ENCODE data around the gene LRRC38.
"Not testable (repeated sequence)": the region's sequence is repeated elsewhere in the genome, so short reads cannot be mapped to it uniquely, and the experiment has no call there.

The LRRC38 gene, protein sequence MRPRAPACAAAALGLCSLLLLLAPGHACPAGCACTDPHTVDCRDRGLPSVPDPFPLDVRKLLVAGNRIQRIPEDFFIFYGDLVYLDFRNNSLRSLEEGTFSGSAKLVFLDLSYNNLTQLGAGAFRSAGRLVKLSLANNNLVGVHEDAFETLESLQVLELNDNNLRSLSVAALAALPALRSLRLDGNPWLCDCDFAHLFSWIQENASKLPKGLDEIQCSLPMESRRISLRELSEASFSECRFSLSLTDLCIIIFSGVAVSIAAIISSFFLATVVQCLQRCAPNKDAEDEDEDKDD

GRCh38 chr1:13513895-13514546 is at the start of gene LRRC38:
Gene LRRC38, minus strand, starts transcription at chr1:13514003. Its CDS starts 410 bp downstream, at chr1:13513593.
- DNase-seq = no peak

- DNase-seq = not testable (repeated sequence)
Measured at GRCh38 chr1:13562981-13563380, 49.2 kb upstream of the LRRC38 start.

DNA sequence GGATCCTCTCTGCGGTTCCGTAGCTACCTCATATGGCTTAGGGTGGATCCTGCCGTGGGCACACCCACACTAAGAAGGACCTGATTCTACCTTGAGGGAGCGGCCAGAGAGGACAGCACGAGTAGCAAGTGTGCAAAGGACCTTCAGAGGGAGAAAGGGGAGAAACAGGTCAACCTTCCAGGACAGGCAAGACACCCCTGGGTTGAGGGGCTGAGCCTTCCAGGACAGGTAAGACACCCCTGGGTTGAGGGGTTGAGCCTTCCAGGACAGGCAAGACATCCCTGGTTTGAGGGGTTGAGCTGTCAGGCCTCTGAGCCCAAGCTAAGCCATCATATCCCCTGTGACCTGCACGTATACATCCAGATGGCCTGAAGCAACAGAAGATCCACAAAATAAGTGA is 46.7 kb upstream of the LRRC38 start:
- no peak for DNase-seq

- DNase-seq = no peak
Measured at GRCh38 chr1:13556224-13556764, 42.5 kb upstream of the LRRC38 start.

DNA sequence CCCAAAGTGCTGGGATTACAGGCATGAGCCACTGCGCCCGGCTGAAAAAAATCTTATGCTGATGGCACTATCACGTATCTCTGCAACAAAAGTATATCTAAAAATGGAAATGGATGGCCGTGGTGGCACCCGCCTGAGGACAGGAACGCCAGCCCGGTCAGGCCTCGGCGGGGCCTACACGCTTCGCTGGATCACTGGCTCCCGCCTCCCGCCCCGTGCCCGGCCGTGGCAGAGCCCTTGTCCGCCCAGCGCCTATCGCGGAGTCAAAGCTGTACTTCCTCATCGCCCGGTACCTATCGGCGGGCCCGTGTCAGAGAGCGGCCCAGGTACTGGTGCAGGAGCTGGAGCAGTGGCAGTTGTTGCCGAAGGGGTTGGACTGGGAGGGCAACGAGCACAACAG is 41.0 kb upstream of the LRRC38 start:
- no peak for DNase-seq

DNA sequence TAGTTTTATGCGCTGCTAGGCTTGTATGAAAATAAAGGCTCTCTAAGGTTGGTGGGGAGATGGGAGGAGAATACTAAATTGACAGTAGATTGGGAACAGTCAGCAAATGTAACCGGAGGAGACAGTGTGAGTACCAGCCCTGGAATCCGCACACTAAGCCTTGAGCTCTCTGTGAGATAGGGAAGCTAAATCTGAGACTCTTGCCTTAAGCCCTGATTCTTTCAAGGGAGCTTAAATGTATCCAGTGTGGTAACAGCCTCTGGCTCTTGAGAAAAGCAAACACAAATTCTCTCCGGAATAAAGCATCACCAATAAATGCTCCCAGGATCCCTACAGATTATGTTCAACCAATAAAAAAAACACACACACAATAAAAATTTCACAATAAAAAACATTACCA is 36.9 kb upstream of the LRRC38 start:
- no peak for DNase-seq

DNA sequence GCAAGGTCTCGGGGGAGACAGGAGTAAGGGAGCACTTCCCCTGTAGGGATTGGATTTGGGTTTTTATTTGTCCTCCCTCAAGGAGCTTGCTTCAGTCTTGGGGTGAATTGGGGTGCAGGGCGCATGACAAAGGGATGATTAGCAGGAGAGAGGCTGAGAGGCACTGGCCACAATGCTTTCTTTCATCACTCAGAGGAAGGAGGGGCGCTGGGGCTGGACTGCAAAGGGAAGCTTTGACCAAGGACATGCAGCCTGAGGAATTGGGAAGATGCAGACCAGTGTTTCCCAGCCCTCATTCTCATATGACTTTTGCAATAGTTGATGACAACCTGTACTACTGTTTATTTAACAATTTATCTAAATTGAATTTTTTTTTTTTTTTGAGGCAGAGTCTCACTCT is 35.7 kb upstream of the LRRC38 start:
- no peak for DNase-seq

GRCh38 chr1:13549021-13549420 is 35.2 kb upstream of the LRRC38 start:
- DNase-seq = no peak

DNA sequence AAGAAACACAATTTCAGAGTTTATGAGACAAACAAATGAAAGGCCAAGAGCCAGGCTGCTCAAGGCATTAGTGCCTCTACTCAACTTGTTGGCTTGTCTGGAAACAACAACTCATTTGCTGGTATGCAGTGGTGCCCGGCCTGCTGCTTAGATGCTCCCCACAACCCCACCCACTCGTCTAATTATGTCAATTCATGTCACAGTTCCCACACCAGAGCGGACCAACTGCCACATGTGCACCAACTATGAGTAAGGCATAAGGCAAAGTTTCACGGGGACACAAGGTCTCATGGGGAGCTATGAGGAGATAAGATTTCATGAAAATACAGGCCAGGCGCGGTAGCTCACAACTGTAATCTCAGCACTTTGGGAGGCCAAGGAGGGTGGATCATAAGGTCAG is 34.5 kb upstream of the LRRC38 start:
- no peak for DNase-seq

GRCh38 chr1:13546791-13547190 is 33.0 kb upstream of the LRRC38 start:
- no peak for DNase-seq

DNA sequence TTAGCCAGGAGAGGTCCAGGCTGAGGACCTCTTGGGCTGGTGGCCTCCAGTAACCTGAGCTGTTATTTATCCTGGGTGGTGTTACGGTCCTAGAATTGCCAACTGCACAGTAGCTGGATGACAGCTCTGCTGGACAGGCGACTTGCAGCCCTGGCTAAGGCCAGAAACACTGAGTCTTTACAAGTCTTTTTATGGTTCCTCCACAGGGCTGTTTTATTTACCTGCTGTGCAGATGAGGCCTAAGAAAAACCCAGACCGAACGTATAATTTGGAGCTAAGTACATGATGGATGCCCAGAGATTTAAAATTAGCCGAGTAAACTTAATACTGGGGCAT is 30.4 kb upstream of the LRRC38 start:
- no peak for DNase-seq

DNA sequence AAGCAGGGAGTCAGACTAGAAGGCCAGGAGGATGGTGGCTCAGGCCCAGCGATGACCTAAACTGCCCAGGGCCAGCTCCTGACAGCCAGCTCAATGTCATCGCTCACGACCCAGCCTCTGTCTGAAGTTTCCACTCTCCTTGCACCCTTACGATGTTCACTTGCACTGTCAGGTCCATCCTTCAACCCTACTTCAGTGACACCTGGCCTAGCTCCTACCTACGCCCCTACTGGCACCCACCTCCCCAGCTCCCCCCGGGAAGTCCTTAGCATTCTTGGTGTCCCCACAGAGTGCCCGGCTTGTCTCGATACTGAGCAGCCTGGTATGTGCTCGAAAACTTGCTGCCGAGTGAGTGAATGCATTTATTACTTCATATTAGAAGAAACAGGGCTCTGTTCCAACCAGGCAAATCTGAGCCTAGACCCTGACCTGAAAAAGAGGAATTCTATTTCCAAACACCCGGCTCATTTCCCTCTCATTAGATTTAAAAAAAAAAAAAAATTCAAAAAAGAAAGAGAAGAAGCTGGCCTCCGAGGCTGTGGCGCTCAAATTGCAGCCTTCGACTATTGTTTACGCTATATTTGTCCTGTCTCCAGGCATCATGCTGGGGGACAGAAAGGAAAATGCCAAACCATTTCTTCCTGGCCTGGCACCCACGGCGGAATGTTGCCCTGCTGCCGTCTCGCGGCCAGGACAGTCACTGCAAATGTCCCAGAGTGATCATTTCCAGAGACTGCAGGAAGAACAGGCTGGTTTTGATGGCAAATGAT is 29.8 kb upstream of the LRRC38 start:
- DNase-seq = no peak

GRCh38 chr1:13541435-13542215 is 27.8 kb upstream of the LRRC38 start:
- no peak for DNase-seq

GRCh38 chr1:13540866-13541265 is 27.1 kb upstream of the LRRC38 start:
- DNase-seq = no peak

- DNase-seq = no peak
Measured at GRCh38 chr1:13539683-13540082, 25.9 kb upstream of the LRRC38 start.

DNA sequence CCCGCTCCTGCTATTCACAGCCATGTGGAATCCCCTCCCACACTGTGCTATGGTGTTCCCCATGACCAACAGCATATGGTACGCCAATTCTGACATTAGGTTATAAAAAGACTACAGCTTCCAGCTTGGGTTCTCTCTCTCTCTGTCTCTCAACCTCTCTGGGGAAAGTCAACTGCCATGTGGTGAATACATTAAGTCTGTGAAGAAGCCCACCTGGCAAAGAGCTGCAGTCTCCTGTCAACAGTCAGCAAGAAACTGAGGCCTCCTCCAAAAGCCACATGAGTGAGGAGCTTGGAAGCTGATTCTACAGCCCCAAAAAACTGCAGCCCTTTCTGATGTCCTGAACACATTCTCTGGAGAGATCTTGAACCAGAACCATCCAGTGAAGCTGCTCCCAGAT is 25.0 kb upstream of the LRRC38 start:
- DNase-seq = no peak

DNA sequence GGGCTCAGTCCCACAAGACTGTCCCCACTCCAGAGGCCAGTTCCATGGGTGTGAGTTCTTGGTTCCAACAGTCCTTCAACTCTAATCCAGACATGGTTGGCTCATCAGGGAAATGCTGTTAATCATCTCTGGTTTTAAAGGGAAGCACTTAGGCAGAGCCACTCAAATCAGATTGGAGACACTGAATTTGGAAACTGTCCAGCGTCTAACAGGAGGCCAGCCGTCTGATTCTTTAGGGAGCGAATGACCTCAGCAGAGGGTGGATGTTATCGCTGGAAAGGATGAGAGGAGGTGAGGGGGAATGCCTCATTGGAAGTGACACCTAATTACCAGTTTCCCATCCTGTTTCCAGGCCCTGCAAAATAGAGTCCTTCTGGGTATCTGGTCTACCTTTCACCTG is 22.8 kb upstream of the LRRC38 start:
- DNase-seq = no peak

DNA sequence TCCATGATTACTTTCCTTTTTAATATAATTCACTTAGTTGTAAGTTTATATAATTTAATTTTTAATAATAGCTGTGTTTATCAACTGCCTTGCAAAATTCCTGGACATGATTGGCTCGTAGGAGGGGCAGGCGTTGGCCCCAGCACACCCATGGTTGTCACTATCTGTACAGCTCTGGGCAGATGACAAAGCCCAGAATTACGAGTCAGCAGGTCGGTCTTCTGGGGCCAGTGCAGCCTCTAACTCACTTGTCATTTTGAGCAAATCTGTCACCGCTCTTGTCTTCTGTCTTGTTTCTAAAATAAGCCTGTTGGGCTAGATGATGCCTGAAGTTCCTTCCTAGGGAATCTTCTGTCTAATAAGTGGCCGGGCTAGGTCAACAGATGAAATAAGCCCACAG is 21.4 kb upstream of the LRRC38 start:
- no peak for DNase-seq

DNA sequence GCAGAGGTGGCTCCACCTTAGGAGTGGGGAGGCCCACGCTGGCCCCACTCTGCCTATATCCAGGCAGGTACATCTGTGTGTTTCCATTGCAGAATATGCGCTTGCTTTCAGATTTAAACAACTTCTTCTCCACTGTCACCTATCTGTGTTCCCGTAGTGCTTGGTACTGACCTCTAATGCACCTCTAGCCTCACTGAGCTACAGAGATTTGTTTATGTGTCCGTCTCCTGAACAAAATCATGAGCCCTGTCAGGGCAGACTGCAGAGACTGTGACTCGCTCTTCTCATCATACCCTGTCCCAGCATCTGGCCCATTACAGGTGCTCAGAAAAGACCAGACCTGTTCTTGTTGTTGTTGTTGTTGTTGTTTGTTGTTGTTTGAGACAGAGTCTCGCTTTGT is 14.5 kb upstream of the LRRC38 start:
- no peak for DNase-seq

DNA sequence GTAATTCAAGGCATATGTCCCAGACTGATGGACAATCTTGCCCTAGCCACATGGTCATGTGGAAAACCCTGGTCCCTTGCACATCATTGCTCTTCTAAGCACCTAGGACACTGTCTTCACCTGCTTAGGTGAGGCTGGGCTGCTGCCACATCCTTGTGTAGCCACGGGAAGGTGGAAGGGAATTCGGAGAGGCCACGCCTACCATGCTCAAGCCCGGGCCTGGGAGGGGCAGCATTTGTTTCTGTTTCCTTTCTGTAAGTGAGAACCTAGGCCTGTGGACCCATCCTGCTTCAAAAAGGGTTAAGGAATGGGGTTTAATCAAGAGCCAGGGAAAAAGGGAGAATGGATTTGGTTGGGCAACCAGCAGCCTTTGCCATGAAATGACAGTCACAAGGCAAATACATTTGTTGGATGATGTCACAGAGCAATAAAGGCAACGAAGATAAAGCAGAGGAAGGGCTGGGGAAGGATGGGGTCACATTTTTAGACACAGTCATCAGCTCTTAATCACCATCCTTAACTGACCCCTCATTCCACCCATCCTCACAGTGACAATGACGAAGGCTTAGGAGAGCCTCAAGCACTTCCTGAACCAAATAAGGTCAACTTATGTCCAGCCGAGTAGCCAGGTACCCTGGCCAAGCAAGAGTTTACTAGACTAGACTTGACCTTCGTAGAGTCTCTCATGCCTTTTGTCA is 10.1 kb upstream of the LRRC38 start:
- DNase-seq = no peak

DNA sequence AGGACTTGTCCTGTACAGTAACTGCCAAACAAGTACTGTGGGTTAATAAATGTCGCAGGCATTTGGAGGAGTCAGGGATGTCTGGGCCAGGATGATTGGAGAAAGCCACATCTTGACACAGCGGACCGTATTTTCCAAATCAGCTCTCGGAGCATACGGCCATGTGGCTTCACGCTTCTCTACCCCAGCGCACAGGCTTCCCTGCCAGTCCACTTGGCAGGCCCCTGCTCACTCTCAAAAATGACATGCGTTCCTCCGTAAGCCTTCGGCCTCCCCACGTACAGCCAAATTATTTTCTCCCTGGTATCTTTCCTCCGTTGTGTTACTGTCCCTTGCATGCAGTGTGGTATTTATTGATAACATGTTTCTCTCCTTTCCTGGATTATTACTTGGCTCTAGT is 7.2 kb upstream of the LRRC38 start:
- DNase-seq = no peak

GRCh38 chr1:13517193-13517812 is 3.5 kb upstream of the LRRC38 start:
- DNase-seq = no peak

Measured in CD4-positive, alpha-beta T cell treated with Interleukin-4 for 1 hour (primary cell).